Measurements from ENCODE around the gene RAB25. TPM values are rescaled to one million over a fixed set of nuclear protein-coding genes. Genes with fewer than 3 reads are reported as not detected.
"Not testable (repeated sequence)": the region's sequence is repeated elsewhere in the genome, so short reads cannot be mapped to it uniquely, and the experiment has no call there.

RAB25 gene
- total RNA-seq, 4 donors from 2014 or later: 0.84 TPM; not detected in 3

GRCh38 chr1:156114919-156115513, 54.1 kb downstream of the RAB25 start:
- ATAC-seq (ENCODE audit: low FRiP score) (no peak), DNase-seq (ENCODE audit: low spot score) (no peak)
- TF ChIP-seq CTCF (IDR thresholded peaks at IDR 0.05): no peak

GRCh38 chr1:156115514-156116374, 54.8 kb downstream of the RAB25 start:
- TF ChIP-seq CTCF (IDR thresholded peaks at IDR 0.05): no peak
- ATAC-seq (ENCODE audit: low FRiP score) (no peak), DNase-seq (ENCODE audit: low spot score) (no peak)

GRCh38 chr1:156116731-156117130, 55.8 kb downstream of the RAB25 start:
- not testable (repeated sequence) for ATAC-seq (ENCODE audit: low FRiP score); DNase-seq (ENCODE audit: low spot score)

- no peak for TF ChIP-seq CTCF (IDR thresholded peaks at IDR 0.05)
- ATAC-seq (ENCODE audit: low FRiP score) (no peak), DNase-seq (ENCODE audit: low spot score) (no peak)
Observed at GRCh38 chr1:156117414-156118176, 56.6 kb downstream of the RAB25 start.

- no peak for DNase-seq (ENCODE audit: low spot score)
- no peak for ATAC-seq (ENCODE audit: low FRiP score)
- TF ChIP-seq CTCF (IDR thresholded peaks at IDR 0.05): no peak
Observed at GRCh38 chr1:156118177-156118868, 57.4 kb downstream of the RAB25 start.

GRCh38 chr1:156119503-156120209, 58.7 kb downstream of the RAB25 start:
- DNase-seq (ENCODE audit: low spot score) (no peak), ATAC-seq (ENCODE audit: low FRiP score) (no peak)
- no peak for TF ChIP-seq CTCF (IDR thresholded peaks at IDR 0.05)

Other genes with a start within 250 kb of the RAB25 start
- 10 to 100 TPM; 21.5 to 52.0 (median 37.9) TPM for gene GON4L, start 203.9 kb upstream of the RAB25 start, total RNA-seq
- gene SYT11, start 201.6 kb upstream of the RAB25 start, total RNA-seq: 10 to 100 TPM in 1 of 4 donors, 1 to 10 TPM in 3; 4.2 to 11.2 (median 6.2) TPM
- 10 to 100 TPM; 27.1 to 38.5 (median 32.9) TPM for gene RIT1, start 149.8 kb upstream of the RAB25 start, total RNA-seq
- gene KHDC4, start 126.7 kb upstream of the RAB25 start, total RNA-seq: 10 to 100 TPM; 28.8 to 54.2 (median 42.7) TPM
- gene RXFP4, start 119.5 kb upstream of the RAB25 start, total RNA-seq: not detected
- gene ARHGEF2, start 82.6 kb upstream of the RAB25 start, total RNA-seq: 100 to 1,000 TPM in 2 of 4 donors, 10 to 100 TPM in 2; 89.5 to 151 (median 98.6) TPM
- gene SSR2, start 40.2 kb upstream of the RAB25 start, total RNA-seq: 100 to 1,000 TPM; 197 to 397 (median 308) TPM
- gene UBQLN4, start 7.4 kb upstream of the RAB25 start, total RNA-seq: 10 to 100 TPM; 16.2 to 24.5 (median 18.6) TPM
- 10 to 100 TPM; 45.8 to 74.3 (median 65.0) TPM for gene LAMTOR2, start 6.4 kb upstream of the RAB25 start, total RNA-seq
- gene MEX3A, start 21.3 kb downstream of the RAB25 start, total RNA-seq: under 1 TPM; 0.56 to 0.96 (median 0.66) TPM
- 1,000 to 10,000 TPM in 1 of 4 donors, 100 to 1,000 TPM in 3; 288 to 1,820 (median 589) TPM for gene LMNA, start 53.6 kb downstream of the RAB25 start, total RNA-seq
- 10 to 100 TPM in 3 of 4 donors, 1 to 10 TPM in 1; 4.1 to 99.1 (median 24.6) TPM for gene SEMA4A, start 92.4 kb downstream of the RAB25 start, total RNA-seq
- 10 to 100 TPM; 19.1 to 89.8 (median 36.3) TPM for gene SLC25A44, start 132.9 kb downstream of the RAB25 start, total RNA-seq
- gene PMF1, start 151.8 kb downstream of the RAB25 start, total RNA-seq: 10 to 100 TPM; 34.0 to 74.8 (median 49.5) TPM
- 1 to 10 TPM in 1 of 4 donors, under 1 TPM in 1, not detected in 2; 0.82 to 5.0 TPM for gene BGLAP, start 181.0 kb downstream of the RAB25 start, total RNA-seq
- gene PAQR6, start 186.9 kb downstream of the RAB25 start, total RNA-seq: 1 to 10 TPM in 3 of 4 donors, under 1 TPM in 1; 0.74 to 3.4 (median 1.6) TPM
- 10 to 100 TPM; 51.0 to 81.2 (median 53.2) TPM for gene SMG5, start 221.7 kb downstream of the RAB25 start, total RNA-seq
- gene TMEM79, start 223.2 kb downstream of the RAB25 start, total RNA-seq: 1 to 10 TPM; 1.3 to 4.3 (median 1.4) TPM
- 10 to 100 TPM; 44.0 to 71.1 (median 55.9) TPM for gene GLMP, start 234.5 kb downstream of the RAB25 start, total RNA-seq
- gene VHLL, start 238.1 kb downstream of the RAB25 start, total RNA-seq: not detected

Data from omental fat pad (tissue), 4 donors.